Endodermal cell (in vitro differentiated cells): Measurements from ENCODE around the gene MRAP2. TPM values are rescaled to one million over a fixed set of nuclear protein-coding genes. Genes with fewer than 3 reads are reported as not detected.

Experiments
- DNase-seq: peaks from one replicate; pipeline ENCODE4 v3.0.0-alpha.2; 2017
- H3K27ac ChIP-seq: 2 replicates; pipeline ENCODE4 v1.5.1; 2013; ENCODE audit warnings: mild to moderate bottlenecking, low read depth, low read length, moderate library complexity
- H3K27me3 ChIP-seq: 2 replicates; pipeline ENCODE4 v1.6.1; 2013; ENCODE audit warnings: mild to moderate bottlenecking, low read length, moderate library complexity; ENCODE audit not compliant: insufficient read depth, control insufficient read depth, poor library complexity, severe bottlenecking
- H3K36me3 ChIP-seq: 2 replicates; pipeline ENCODE4 v1.7.0; 2013; ENCODE audit warnings: mild to moderate bottlenecking, low read length, moderate library complexity; ENCODE audit not compliant: control insufficient read depth, insufficient read depth
- H3K4me1 ChIP-seq: one replicate; pipeline ENCODE4 v1.7.0; 2013; ENCODE audit warnings: low read length; ENCODE audit not compliant: control insufficient read depth, insufficient read depth
- H3K4me3 ChIP-seq: 2 replicates; pipeline ENCODE4 v1.5.1; 2013; ENCODE audit warnings: mild to moderate bottlenecking, low read length, moderate library complexity
- H3K9ac ChIP-seq: 2 replicates; pipeline ENCODE4 v1.6.1; 2013; ENCODE audit warnings: mild to moderate bottlenecking, low read length, moderate library complexity; ENCODE audit not compliant: poor library complexity, severe bottlenecking; ENCODE audit errors: extremely low read depth
- H3K9me3 ChIP-seq: 2 replicates; pipeline ENCODE4 v1.6.1; 2013; ENCODE audit warnings: mild to moderate bottlenecking, low read length, moderate library complexity; ENCODE audit not compliant: control insufficient read depth
- H3K27ac Mint-ChIP-seq: 2 replicates; pipeline ENCODE4 v1.8.0; 2020; ENCODE audit warnings: mixed read lengths
- H3K27me3 Mint-ChIP-seq: 2 replicates; pipeline ENCODE4 v1.8.0; 2021; ENCODE audit warnings: mild to moderate bottlenecking, mixed read lengths; ENCODE audit not compliant: insufficient read depth
- H3K36me3 Mint-ChIP-seq: 2 replicates; pipeline ENCODE4 v1.8.0; 2020; ENCODE audit warnings: low read depth, mixed read lengths
- H3K4me1 Mint-ChIP-seq: 2 replicates; pipeline ENCODE4 v1.8.0; 2020; ENCODE audit warnings: mixed read lengths
- H3K4me3 Mint-ChIP-seq: 2 replicates; pipeline ENCODE4 v1.8.0; 2020; ENCODE audit warnings: mild to moderate bottlenecking, moderate library complexity, mixed read lengths
- H3K9me3 Mint-ChIP-seq: 2 replicates; pipeline ENCODE4 v1.8.0; 2020; ENCODE audit warnings: mild to moderate bottlenecking, mixed read lengths
- CTCF ChIP-seq: fragments of 200-600 bp; sonication (generic); conservative IDR thresholded peaks from 2 replicates; pipeline ENCODE4 v1.5.0; 2021; ENCODE audit warnings: antibody characterized with exemption, mild to moderate bottlenecking
- WGBS, 2 experiments: methylation state at CpG; one replicate each; pipeline versions ENCODE4 v1.1.5 to v1.1.7; 2013; ENCODE audit warnings: missing lambda C conversion rate in 2 of 2, mixed read lengths in 1 of 2; ENCODE audit not compliant: insufficient coverage in 1 of 2, insufficient read length in 1 of 2; 5-methylcytosine and 5-hydroxymethylcytosine counted together
- total RNA-seq, 2 donors: library from RNA; stranded (reverse); fragmentation: NEBNext Ultra II Directional in 1 of 2; extraction: Animal tissue kit (Norgen Biotek cat#: 25700) in 1 of 2; gene quantifications; 2 replicates in 1 of 2; 3 replicates in 1 of 2; pipeline ENCODE4 v1.2.1, GENCODE V29; 2021

MRAP2 gene
- total RNA-seq, 2 donors from 2014 or later = 10.7 to 10.8 TPM

- Mint-ChIP-seq H3K9me3 (peaks cover under 1% of the 10 kb centered on the region), H3K4me3 (no peak overlapping the region), H3K36me3 (no peaks in the 10 kb centered on the region), H3K4me1 (no peaks in the 10 kb centered on the region), H3K27ac (no peak overlapping the region), H3K27me3 (no peaks in the 10 kb centered on the region)
- DNase-seq = no peak
- no peak for TF ChIP-seq CTCF
- Histone ChIP-seq H3K36me3 (no peaks in the 10 kb centered on the region), H3K27me3 (no peaks in the 10 kb centered on the region), H3K4me1 (no peaks in the 10 kb centered on the region), H3K9me3 (no peaks in the 10 kb centered on the region), H3K4me3 (no peak overlapping the region), H3K9ac (no peak overlapping the region), H3K27ac (no peak overlapping the region)
- 77 to 84% methylated on average over 2 of the region's 2 CpGs for WGBS, 2 experiments
Measured at GRCh38 chr6:84002226-84002625, 31.3 kb upstream of the MRAP2 start.

GRCh38 chr6:84003131-84003530 is 30.4 kb upstream of the MRAP2 start:
- no peak for DNase-seq
- no peak overlapping the region for H3K27ac Mint-ChIP-seq
- Histone ChIP-seq H3K27ac (no peak overlapping the region), H3K4me3 (no peak overlapping the region), H3K36me3 (no peaks in the 10 kb centered on the region), H3K4me1 (no peaks in the 10 kb centered on the region), H3K27me3 (no peaks in the 10 kb centered on the region), H3K9me3 (no peaks in the 10 kb centered on the region), H3K9ac (no peak overlapping the region)
- no peak for TF ChIP-seq CTCF
- H3K4me1 Mint-ChIP-seq = no peaks in the 10 kb centered on the region
- 89 to 96% methylated on average over 1 of the region's 1 CpG for WGBS, 2 experiments
- no peak overlapping the region for H3K4me3 Mint-ChIP-seq
- H3K9me3 Mint-ChIP-seq = no peaks in the 10 kb centered on the region
- no peaks in the 10 kb centered on the region for H3K27me3 Mint-ChIP-seq
- H3K36me3 Mint-ChIP-seq = no peaks in the 10 kb centered on the region

DNA sequence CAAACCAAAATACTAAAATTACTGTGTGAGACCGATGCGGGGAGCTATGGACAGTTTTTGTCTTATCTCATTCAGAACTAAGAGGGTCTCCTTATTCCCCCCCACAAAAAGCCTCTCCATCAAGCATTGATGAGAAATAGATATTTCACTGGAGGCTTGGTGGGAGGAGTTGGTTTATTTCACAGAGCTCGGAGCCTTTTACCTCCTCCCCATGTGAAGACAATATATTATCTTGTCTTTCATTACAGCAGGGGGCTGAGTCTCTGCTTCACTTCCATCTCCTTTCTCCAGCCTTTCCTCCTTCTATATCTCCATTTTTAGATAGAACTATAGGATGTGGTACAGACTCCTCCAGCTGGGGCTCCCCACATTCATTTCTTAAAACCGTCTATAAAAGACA is 29.9 kb upstream of the MRAP2 start:
- no peak for TF ChIP-seq CTCF
- Mint-ChIP-seq H3K36me3 (no peaks in the 10 kb centered on the region), H3K9me3 (no peaks in the 10 kb centered on the region), H3K27ac (no peak overlapping the region), H3K4me3 (no peak overlapping the region), H3K27me3 (no peaks in the 10 kb centered on the region), H3K4me1 (no peaks in the 10 kb centered on the region)
- DNase-seq = no peak
- H3K4me3 ChIP-seq = no peak overlapping the region
- H3K27ac ChIP-seq = no peak overlapping the region
- H3K9me3 ChIP-seq = no peaks in the 10 kb centered on the region
- 93% methylated on average over 3 of the region's 4 CpGs; no CpG with 5 or more reads in 1 of the 2 experiments for WGBS, 2 experiments
- H3K9ac ChIP-seq = no peak overlapping the region
- no peaks in the 10 kb centered on the region for H3K4me1 ChIP-seq
- no peaks in the 10 kb centered on the region for H3K36me3 ChIP-seq
- H3K27me3 ChIP-seq = no peaks in the 10 kb centered on the region
